Stimulated activated naive CD8-positive, alpha-beta T cell treated with anti-CD3 and anti-CD28 coated beads, Interleukin-15, Interleukin-2, amounts not matched to agents 100 ng/mL and 50 ng/mL, for 24 hours (primary cell): ENCODE results near the gene MRPS2.
"Not testable (repeated sequence)": the region's sequence is repeated elsewhere in the genome, so short reads cannot be mapped to it uniquely, and the experiment has no call there.

Experiments used
- H3K27ac Mint-ChIP-seq: one replicate; pipeline ENCODE4 v1.8.0; 2021; ENCODE audit warnings: mild to moderate bottlenecking, mixed read lengths
- H3K27me3 Mint-ChIP-seq: one replicate; pipeline ENCODE4 v1.8.0; 2021; ENCODE audit warnings: mixed read lengths
- H3K36me3 Mint-ChIP-seq: one replicate; pipeline ENCODE4 v1.8.0; 2021; ENCODE audit warnings: low read depth, mixed read lengths
- H3K4me1 Mint-ChIP-seq: one replicate; pipeline ENCODE4 v1.8.0; 2021; ENCODE audit warnings: low read depth, mixed read lengths
- H3K4me3 Mint-ChIP-seq: one replicate; pipeline ENCODE4 v1.8.0; 2021; ENCODE audit warnings: mild to moderate bottlenecking, mixed read lengths
- H3K9me3 Mint-ChIP-seq: one replicate; pipeline ENCODE4 v1.8.0; 2021; ENCODE audit warnings: mixed read lengths

The MRPS2 gene

GRCh38 chr9:135500525-135501260 lies at the start of gene MRPS2:
MRPS2 (plus strand) TSS chr9:135500682; CDS start chr9:135500711, 29 bp downstream.
- Mint-ChIP-seq H3K4me3 (peak within 1 kb of the TSS; percentile 88), H3K36me3 (peaks cover 25% of the 10 kb centered on the region), H3K4me1 (peaks cover 18% of the 10 kb centered on the region), H3K27me3 (no peaks in the 10 kb centered on the region), H3K9me3 (no peaks in the 10 kb centered on the region), H3K27ac (peak within 1 kb of the TSS; percentile 90)

GRCh38 chr9:135450956-135451355 lies 49.5 kb upstream of the MRPS2 start:
- H3K36me3 Mint-ChIP-seq, result no peaks in the 10 kb centered on the region
- peaks cover 19% of the 10 kb centered on the region for H3K27me3 Mint-ChIP-seq
- no peak overlapping the region for H3K27ac Mint-ChIP-seq
- no peaks in the 10 kb centered on the region for H3K4me1 Mint-ChIP-seq
- H3K4me3 Mint-ChIP-seq, result no peak overlapping the region
- no peaks in the 10 kb centered on the region for H3K9me3 Mint-ChIP-seq

- not testable (repeated sequence) for H3K27ac Mint-ChIP-seq, H3K36me3 Mint-ChIP-seq, H3K4me3 Mint-ChIP-seq, H3K9me3 Mint-ChIP-seq, H3K4me1 Mint-ChIP-seq
- peaks cover 20% of the 10 kb centered on the region for H3K27me3 Mint-ChIP-seq
Measured at GRCh38 chr9:135451909-135452308, 48.6 kb upstream of the MRPS2 start.

GRCh38 chr9:135454737-135455136 lies 45.7 kb upstream of the MRPS2 start:
- H3K36me3 Mint-ChIP-seq, result no peaks in the 10 kb centered on the region
- H3K9me3 Mint-ChIP-seq, result no peaks in the 10 kb centered on the region
- H3K27me3 Mint-ChIP-seq, result peaks cover 22% of the 10 kb centered on the region
- H3K27ac Mint-ChIP-seq, result no peak overlapping the region
- H3K4me1 Mint-ChIP-seq, result no peaks in the 10 kb centered on the region
- no peak overlapping the region for H3K4me3 Mint-ChIP-seq

- H3K27ac Mint-ChIP-seq, result no peak overlapping the region
- H3K9me3 Mint-ChIP-seq, result no peaks in the 10 kb centered on the region
- no peaks in the 10 kb centered on the region for H3K36me3 Mint-ChIP-seq
- peaks cover 25% of the 10 kb centered on the region for H3K27me3 Mint-ChIP-seq
- H3K4me1 Mint-ChIP-seq, result no peaks in the 10 kb centered on the region
- H3K4me3 Mint-ChIP-seq, result no peak overlapping the region
Measured at GRCh38 chr9:135455401-135456030, 45.0 kb upstream of the MRPS2 start.

GRCh38 chr9:135456436-135457104 lies 43.9 kb upstream of the MRPS2 start:
- H3K4me3 Mint-ChIP-seq, result no peak overlapping the region
- no peaks in the 10 kb centered on the region for H3K4me1 Mint-ChIP-seq
- no peaks in the 10 kb centered on the region for H3K36me3 Mint-ChIP-seq
- H3K27ac Mint-ChIP-seq, result no peak overlapping the region
- H3K9me3 Mint-ChIP-seq, result no peaks in the 10 kb centered on the region
- H3K27me3 Mint-ChIP-seq, result peaks cover 34% of the 10 kb centered on the region

- not testable (repeated sequence) for H3K27ac Mint-ChIP-seq, H3K9me3 Mint-ChIP-seq, H3K4me3 Mint-ChIP-seq, H3K4me1 Mint-ChIP-seq, H3K36me3 Mint-ChIP-seq
- peaks cover 35% of the 10 kb centered on the region for H3K27me3 Mint-ChIP-seq
Measured at GRCh38 chr9:135458478-135458877, 42.0 kb upstream of the MRPS2 start.

GRCh38 chr9:135461936-135462335 lies 38.5 kb upstream of the MRPS2 start:
- Mint-ChIP-seq H3K27ac (no peak overlapping the region), H3K4me3 (no peak overlapping the region), H3K27me3 (peaks cover 34% of the 10 kb centered on the region), H3K36me3 (no peaks in the 10 kb centered on the region), H3K4me1 (no peaks in the 10 kb centered on the region), H3K9me3 (no peaks in the 10 kb centered on the region)

- no peaks in the 10 kb centered on the region for H3K36me3 Mint-ChIP-seq
- H3K4me3 Mint-ChIP-seq, result no peak overlapping the region
- peaks cover 38% of the 10 kb centered on the region for H3K27me3 Mint-ChIP-seq
- no peak overlapping the region for H3K27ac Mint-ChIP-seq
- no peaks in the 10 kb centered on the region for H3K4me1 Mint-ChIP-seq
- H3K9me3 Mint-ChIP-seq, result no peaks in the 10 kb centered on the region
Measured at GRCh38 chr9:135463140-135463539, 37.3 kb upstream of the MRPS2 start.

GRCh38 chr9:135464181-135464580 lies 36.3 kb upstream of the MRPS2 start:
- H3K4me1 Mint-ChIP-seq, result peaks cover 6% of the 10 kb centered on the region
- H3K4me3 Mint-ChIP-seq, result no peak overlapping the region
- no peak overlapping the region for H3K27ac Mint-ChIP-seq
- H3K27me3 Mint-ChIP-seq, result peaks cover 39% of the 10 kb centered on the region
- no peaks in the 10 kb centered on the region for H3K36me3 Mint-ChIP-seq
- H3K9me3 Mint-ChIP-seq, result no peaks in the 10 kb centered on the region

- Mint-ChIP-seq H3K4me1 (peaks cover 9% of the 10 kb centered on the region), H3K36me3 (no peaks in the 10 kb centered on the region), H3K9me3 (no peaks in the 10 kb centered on the region), H3K4me3 (peak overlapping the region; percentile 30), H3K27me3 (peaks cover 40% of the 10 kb centered on the region), H3K27ac (no peak overlapping the region)
Measured at GRCh38 chr9:135468854-135469521, 31.5 kb upstream of the MRPS2 start.

GRCh38 chr9:135471791-135472640 lies 28.5 kb upstream of the MRPS2 start:
- Mint-ChIP-seq H3K27ac (no peak overlapping the region), H3K4me1 (peaks cover 9% of the 10 kb centered on the region), H3K4me3 (no peak overlapping the region), H3K9me3 (no peaks in the 10 kb centered on the region), H3K36me3 (no peaks in the 10 kb centered on the region), H3K27me3 (peaks cover 28% of the 10 kb centered on the region)

- peaks cover 9% of the 10 kb centered on the region for H3K4me1 Mint-ChIP-seq
- H3K9me3 Mint-ChIP-seq, result no peaks in the 10 kb centered on the region
- no peak overlapping the region for H3K4me3 Mint-ChIP-seq
- H3K27ac Mint-ChIP-seq, result no peak overlapping the region
- peaks cover 32% of the 10 kb centered on the region for H3K27me3 Mint-ChIP-seq
- no peaks in the 10 kb centered on the region for H3K36me3 Mint-ChIP-seq
Measured at GRCh38 chr9:135473972-135474543, 26.4 kb upstream of the MRPS2 start.

- Mint-ChIP-seq H3K27ac (no peak overlapping the region), H3K9me3 (no peaks in the 10 kb centered on the region), H3K4me3 (no peak overlapping the region), H3K4me1 (peaks cover 5% of the 10 kb centered on the region), H3K27me3 (peaks cover 28% of the 10 kb centered on the region), H3K36me3 (no peaks in the 10 kb centered on the region)
Measured at GRCh38 chr9:135474915-135475314, 25.6 kb upstream of the MRPS2 start.
